HEK293T (cell line): ENCODE measurements around the gene TMEM259.

ENCODE experiments used
- ARNT ChIP-seq: fragments of 450-650 bp; IDR thresholded peaks from 2 replicates; pipeline ENCODE4 v1.6.1; 2017; ENCODE audit warnings: mild to moderate bottlenecking
- ELF4 ChIP-seq: fragments of 450-650 bp; IDR thresholded peaks from 2 replicates; pipeline ENCODE4 v1.6.1; 2017; ENCODE audit warnings: antibody characterized with exemption
- FOXA1 ChIP-seq: fragments of 450-650 bp; IDR thresholded peaks from 2 replicates; pipeline ENCODE4 v1.6.1; 2016; ENCODE audit warnings: mild to moderate bottlenecking
- PKNOX1 ChIP-seq: fragments of 450-650 bp; IDR thresholded peaks from 2 replicates; pipeline ENCODE4 v1.6.1; 2016
- SP1 ChIP-seq: fragments of 450-650 bp; IDR thresholded peaks from 2 replicates; pipeline ENCODE4 v1.6.1; 2017
- SUZ12 ChIP-seq: fragments of 450-650 bp; IDR thresholded peaks from 2 replicates; pipeline ENCODE4 v1.6.1; 2016; ENCODE audit warnings: mild to moderate bottlenecking

DNA sequence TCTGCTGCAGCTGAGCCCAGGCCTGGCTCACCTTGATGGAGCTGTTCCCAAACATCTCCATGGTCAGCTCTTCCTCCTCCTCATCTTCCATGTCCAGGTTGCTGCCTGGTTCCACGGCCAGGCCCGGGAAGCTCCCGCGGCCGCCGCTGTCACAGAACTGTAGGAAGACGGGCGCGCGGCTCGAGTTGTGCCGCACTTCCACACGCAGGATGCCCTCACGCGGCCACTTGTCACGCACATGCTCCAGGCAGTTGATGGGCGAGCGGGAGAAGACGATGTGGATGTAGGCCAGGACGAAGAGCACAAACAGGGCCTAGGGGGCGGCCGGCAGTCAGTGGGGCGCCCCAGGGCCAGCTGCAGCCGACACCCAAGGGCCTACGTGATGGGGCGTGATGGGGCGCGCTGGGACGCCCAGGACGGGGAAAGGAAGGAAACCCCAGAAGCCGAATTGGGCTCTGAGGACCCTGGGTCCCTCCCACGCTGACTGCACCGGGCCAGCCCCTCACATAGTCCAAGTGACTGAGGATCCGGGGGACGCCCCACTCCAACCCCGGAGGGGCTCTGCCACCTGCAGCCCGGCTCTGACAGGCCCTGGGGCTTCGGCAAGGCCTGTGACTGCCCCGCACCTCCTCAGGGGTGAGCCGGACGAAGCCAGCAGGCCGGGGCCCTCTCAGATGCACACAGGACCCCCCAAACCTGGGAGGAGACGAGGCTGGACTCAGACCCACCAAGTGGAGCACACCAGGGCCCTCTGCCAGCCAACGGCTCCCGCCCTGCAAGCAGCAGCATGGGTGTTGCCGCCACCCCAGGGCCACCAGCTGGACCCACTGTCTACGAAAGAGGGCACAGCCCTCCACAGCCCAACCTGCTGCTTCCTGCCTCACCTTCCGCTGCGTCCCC is 6.5 kb downstream of the TMEM259 start:
- no peak for TF ChIP-seq FOXA1
- no peak for TF ChIP-seq ELF4
- TF ChIP-seq SUZ12: no peak
- no peak for TF ChIP-seq PKNOX1
- no peak for TF ChIP-seq SP1
- no peak for TF ChIP-seq ARNT
